HG02938 (cell line): ENCODE data around the gene PIGH.
"Not testable (repeated sequence)": the region's sequence is repeated elsewhere in the genome, so short reads cannot be mapped to it uniquely, and the experiment has no call there.

Experiments used
- ATAC-seq: cut with Tn5 transposase; IDR thresholded peaks from one replicate; pipeline ENCODE4 v1.9.1; 2021; ENCODE audit warnings: mild to moderate bottlenecking, moderate library complexity; ENCODE audit not compliant: unreplicated experiment

The PIGH gene

GRCh38 chr14:67599698-67600561 lies at the start of gene PIGH:
TSS of gene PIGH (minus strand) at chr14:67600268. CDS start at chr14:67600203, 65 bp downstream.
- ATAC-seq: peak; percentile 78

- ATAC-seq: no peak
Measured at GRCh38 chr14:67646131-67646530, 46.1 kb upstream of the PIGH start.

- no peak for ATAC-seq
Measured at GRCh38 chr14:67645414-67645813, 45.3 kb upstream of the PIGH start.

DNA sequence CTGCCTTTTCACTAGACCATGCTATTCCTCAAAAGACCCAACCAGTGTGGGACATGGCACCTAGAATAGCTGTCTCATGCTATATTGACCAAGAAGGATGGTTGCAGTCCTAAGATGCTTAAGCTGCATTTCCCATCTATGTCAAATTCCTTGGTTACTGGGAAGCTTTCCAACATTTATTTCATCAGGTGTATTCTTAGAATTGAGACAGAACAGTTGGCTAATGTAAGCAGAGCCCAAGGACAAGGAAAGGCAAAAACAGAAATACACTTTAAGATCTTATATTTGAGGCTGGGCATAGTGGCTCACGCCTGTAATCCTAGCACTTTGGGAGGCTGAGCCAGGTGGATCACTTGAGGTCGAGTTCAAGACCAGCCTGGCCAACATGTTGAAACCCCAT lies 44.4 kb upstream of the PIGH start:
- no peak for ATAC-seq

GRCh38 chr14:67643713-67644112 lies 43.6 kb upstream of the PIGH start:
- no peak for ATAC-seq

DNA sequence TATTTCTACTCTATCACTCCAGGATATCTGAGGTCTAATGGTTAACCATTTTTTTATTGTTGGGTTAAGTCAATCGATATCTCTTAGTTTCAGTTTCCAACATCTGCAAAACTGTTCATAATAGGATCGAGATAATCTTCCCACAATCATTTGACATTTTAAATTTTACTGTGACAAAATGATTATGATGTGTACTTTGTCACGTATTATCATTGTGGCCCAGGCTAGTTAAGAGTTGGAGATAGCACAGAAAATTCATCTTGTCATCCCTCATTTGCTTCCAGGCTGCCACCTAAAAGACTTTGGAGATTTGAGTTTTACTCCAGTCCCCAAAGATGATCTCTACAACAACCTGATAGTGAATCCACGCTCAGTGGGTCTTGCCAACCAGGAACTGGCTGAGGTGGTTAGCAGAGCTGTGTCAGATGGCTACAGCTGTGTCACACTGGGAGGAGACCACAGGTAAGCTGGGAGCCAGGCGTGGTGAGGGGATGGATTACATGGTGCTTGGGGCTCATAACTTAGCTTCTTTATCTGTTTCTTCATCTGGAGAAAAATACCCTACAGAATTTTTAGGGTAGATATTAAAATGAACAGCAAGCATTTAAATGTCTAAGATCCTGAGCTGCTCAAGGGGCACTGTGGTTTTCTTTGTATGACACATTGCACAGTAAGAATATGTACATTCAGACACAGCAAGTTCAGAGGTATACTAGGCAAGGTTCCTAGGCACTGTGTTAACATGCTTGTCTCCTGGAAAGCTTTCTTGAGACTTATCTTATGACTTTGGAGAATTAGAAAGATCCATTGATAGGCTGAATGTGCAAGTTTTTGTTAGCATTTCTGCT lies 42.1 kb upstream of the PIGH start:
- ATAC-seq: no peak

GRCh38 chr14:67641480-67641879 lies 41.4 kb upstream of the PIGH start:
- ATAC-seq: no peak

- ATAC-seq: no peak
Measured at GRCh38 chr14:67638642-67639041, 38.6 kb upstream of the PIGH start.

GRCh38 chr14:67636361-67636919 lies 36.4 kb upstream of the PIGH start:
- no peak for ATAC-seq

- no peak for ATAC-seq
Measured at GRCh38 chr14:67633451-67634147, 33.5 kb upstream of the PIGH start.

GRCh38 chr14:67630938-67631337 lies 30.9 kb upstream of the PIGH start:
- ATAC-seq: no peak

GRCh38 chr14:67630186-67630585 lies 30.1 kb upstream of the PIGH start:
- no peak for ATAC-seq

DNA sequence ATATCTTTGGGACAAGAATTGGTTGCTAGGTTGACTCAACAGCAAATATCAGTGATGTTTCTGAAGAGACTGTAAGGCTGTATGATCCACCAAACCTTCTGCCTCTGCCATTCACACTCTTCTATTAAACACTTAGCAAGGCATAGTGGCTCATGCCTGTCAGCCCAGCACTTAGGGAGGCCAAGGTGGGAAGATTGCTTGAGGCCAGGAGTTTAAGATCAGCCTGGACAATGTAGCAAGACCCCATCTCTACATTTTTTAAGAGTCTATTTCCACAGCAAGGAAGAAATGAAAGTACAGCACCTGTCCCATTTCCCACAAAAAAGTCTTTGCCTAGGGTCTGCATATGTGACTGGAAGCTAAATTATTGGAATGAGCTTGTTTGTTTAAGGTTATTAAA lies 27.5 kb upstream of the PIGH start:
- ATAC-seq: no peak

GRCh38 chr14:67626131-67626530 lies 26.1 kb upstream of the PIGH start:
- ATAC-seq: not testable (repeated sequence)

GRCh38 chr14:67623114-67623513 lies 23.0 kb upstream of the PIGH start:
- no peak for ATAC-seq

DNA sequence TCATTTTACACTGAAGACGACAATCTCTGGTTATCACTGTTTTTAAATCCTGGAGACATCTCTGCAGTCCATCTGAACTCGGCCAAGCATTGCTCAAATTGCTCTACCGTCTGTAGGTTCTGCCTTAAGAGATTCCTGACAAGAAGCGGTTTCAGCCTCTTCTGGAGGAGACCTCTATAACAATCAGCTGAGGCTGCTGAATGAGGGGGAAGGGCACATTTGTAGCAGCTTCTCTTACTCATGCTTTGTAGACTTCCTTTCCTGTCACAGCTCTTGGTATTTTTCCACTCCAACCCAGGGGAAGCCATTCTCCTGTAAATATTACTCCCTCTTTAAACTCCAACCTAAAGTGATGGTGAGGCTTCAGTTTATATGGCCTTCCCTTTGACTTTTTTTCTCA lies 22.6 kb upstream of the PIGH start:
- no peak for ATAC-seq

- no peak for ATAC-seq
Measured at GRCh38 chr14:67620217-67620785, 20.2 kb upstream of the PIGH start.

GRCh38 chr14:67619446-67620216 lies 19.6 kb upstream of the PIGH start, which contains the start of gene ARG2:
TSS of gene ARG2 (plus strand) at chr14:67619920. CDS start at chr14:67619978, 58 bp downstream.
- peak; percentile 76 for ATAC-seq

DNA sequence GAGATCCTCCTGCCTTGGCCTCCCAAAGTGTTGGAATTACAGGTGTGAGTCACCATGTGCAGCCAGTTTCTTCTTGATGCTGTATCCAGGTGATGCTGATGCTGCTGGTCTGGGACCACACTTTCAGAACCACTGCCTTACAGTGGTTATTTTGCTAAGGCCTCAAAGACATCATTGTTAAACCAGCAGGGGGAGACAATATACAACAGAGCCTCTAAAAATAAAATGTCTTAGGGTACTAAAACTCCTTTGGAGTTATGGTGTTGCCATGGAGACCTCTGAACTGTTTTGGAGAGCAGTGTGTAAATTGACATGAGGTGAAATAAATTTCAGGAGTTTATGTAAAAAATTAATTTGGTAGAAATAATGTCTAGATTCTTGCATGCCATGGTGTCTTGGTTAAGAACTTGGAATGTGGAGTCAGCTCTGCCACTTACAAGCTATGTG lies 18.6 kb upstream of the PIGH start:
- peak; percentile 37 for ATAC-seq

GRCh38 chr14:67610491-67610890 lies 10.4 kb upstream of the PIGH start:
- ATAC-seq: no peak
